ENCODE data around the gene IDH2. TPM values are rescaled to one million over a fixed set of nuclear protein-coding genes. Genes with fewer than 3 reads are reported as not detected.
"Not testable (repeated sequence)": the region's sequence is repeated elsewhere in the genome, so short reads cannot be mapped to it uniquely, and the experiment has no call there.

IDH2 gene
- polyA plus RNA-seq (2011; rRNA removed) (84.2 and 108 TPM in 2 replicates), polyA minus RNA-seq (2011; rRNA and poly(A)+ RNA removed) (108 and 132 TPM in 2 replicates)

- DNase-seq (ENCODE audit: low read depth, low spot score): peak; percentile 42
- Histone ChIP-seq H3K27ac (ENCODE audit: low read depth, low read length) (peak within 1 kb of the TSS; percentile 71), H3K4me3 (ENCODE audit: low read depth, low read length) (peak within 1 kb of the TSS; percentile 73), H3K27me3 (ENCODE audit: control insufficient read depth, insufficient read depth, low read length) (no peaks in the 10 kb centered on the region), H3K9me3 (ENCODE audit: control insufficient read depth, insufficient read depth, low read length) (no peaks in the 10 kb centered on the region; the same call in 1 of the 2 replicates)
- TF ChIP-seq CTCF (IDR thresholded peaks at IDR 0.05; ENCODE audit: low read depth, low read length): no peak
- CTCF ChIA-PET: interaction anchor here (2.7 kb wide), 1 partner anchor 119 kb away, joined by 12 read pairs; no protein-coding TSS in a partner anchor
- POLR2A ChIA-PET: interaction anchor here (0.6 to 1.6 kb wide), 5 partner anchors 11 to 146 kb away, joined by 3 to 7 read pairs (median 5); partner anchors contain the start of gene SEMA4B
These were observed at the start of gene IDH2 for GRCh38 chr15:90101969-90102890. TSS of gene IDH2 (minus strand) at chr15:90102468. CDS start at chr15:90102390, 78 bp downstream.

DNA sequence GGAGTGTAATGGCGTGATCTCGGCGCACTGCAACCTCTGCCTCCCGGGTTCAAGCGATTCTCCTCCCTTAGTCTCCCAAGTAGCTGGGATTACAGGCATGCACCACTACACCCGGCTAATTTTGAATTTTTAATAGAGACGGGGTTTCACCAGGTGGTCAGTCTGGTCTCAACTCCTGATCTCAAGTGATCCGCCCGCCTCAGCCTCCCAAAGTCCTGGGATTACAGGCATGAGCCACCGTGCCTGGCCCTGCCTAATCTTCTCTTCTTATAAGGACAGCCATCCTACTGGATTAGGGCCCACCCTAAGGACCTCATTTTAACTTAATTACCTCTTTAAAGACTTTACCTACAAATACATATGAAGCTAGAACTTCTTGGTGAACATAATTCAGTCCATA, 48.3 kb upstream of the IDH2 start:
- H3K27me3 ChIP-seq (ENCODE audit: control insufficient read depth, insufficient read depth, low read length); H3K4me3 ChIP-seq (ENCODE audit: low read depth, low read length); H3K9me3 ChIP-seq (ENCODE audit: control insufficient read depth, insufficient read depth, low read length); POLR2A ChIA-PET; DNase-seq (ENCODE audit: low read depth, low spot score); H3K27ac ChIP-seq (ENCODE audit: low read depth, low read length): not testable (repeated sequence)
- CTCF ChIA-PET: interaction anchor here (0.6 to 4.4 kb wide), 3 partner anchors 64 to 83 kb away, joined by 4 to 17 read pairs (median 9); partner anchors contain the start of genes CIB1 and GDPGP1

DNA sequence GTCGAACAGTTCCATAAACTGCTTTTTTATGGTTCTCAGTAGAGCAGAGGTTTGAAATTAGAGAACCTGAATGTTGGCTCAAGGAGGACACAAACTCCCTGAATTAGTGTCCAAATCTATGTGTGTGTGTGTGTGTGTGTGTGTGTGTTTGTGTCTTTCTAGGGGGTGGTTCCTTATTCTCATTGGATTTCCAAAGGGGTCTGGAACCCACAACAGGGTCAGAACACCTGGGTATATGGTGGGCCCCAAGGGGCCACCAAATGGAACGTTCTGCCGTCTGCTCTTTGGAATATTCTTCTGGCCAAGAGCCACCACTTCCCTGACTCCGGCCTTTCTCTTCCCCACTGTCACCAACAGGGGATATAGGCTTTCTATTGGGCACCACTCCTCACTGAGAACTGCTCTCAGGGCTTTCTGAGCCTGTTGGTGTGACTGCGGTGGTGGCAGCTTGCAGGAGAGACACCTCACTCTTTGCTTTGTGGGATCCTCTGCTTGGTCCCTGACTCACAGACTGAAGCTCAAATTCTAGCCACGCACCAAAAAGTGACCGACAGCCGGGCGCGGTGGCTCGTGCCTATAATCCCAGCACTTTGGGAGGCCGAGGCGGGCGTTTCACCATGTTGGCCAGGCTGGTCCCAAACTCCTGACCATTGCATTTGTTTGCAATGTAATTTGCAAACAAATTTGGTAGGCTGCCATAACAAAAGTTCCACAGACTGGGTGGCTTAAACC, 47.5 kb upstream of the IDH2 start:
- no peaks in the 10 kb centered on the region for H3K9me3 ChIP-seq (ENCODE audit: control insufficient read depth, insufficient read depth, low read length)
- no peak for DNase-seq (ENCODE audit: low read depth, low spot score)
- H3K4me3 ChIP-seq (ENCODE audit: low read depth, low read length): no peak overlapping the region
- H3K27me3 ChIP-seq (ENCODE audit: control insufficient read depth, insufficient read depth, low read length): no peaks in the 10 kb centered on the region
- no peak for TF ChIP-seq CTCF (IDR thresholded peaks at IDR 0.05; ENCODE audit: low read depth, low read length)
- peak overlapping the region; percentile 43 for H3K27ac ChIP-seq (ENCODE audit: low read depth, low read length)
- POLR2A ChIA-PET: interaction anchor here (0.9 kb wide), 1 partner anchor 47 kb away, joined by 3 read pairs; the partner anchor contains the start of gene IDH2
- CTCF ChIA-PET: interaction anchor here (0.6 to 4.4 kb wide), 5 partner anchors 14 to 83 kb away, joined by 3 to 17 read pairs (median 8); partner anchors contain the start of genes CIB1 and GDPGP1

GRCh38 chr15:90146198-90146761, 44.0 kb upstream of the IDH2 start:
- H3K4me3 ChIP-seq (ENCODE audit: low read depth, low read length); H3K9me3 ChIP-seq (ENCODE audit: control insufficient read depth, insufficient read depth, low read length); DNase-seq (ENCODE audit: low read depth, low spot score); H3K27me3 ChIP-seq (ENCODE audit: control insufficient read depth, insufficient read depth, low read length); H3K27ac ChIP-seq (ENCODE audit: low read depth, low read length); POLR2A ChIA-PET: not testable (repeated sequence)
- CTCF ChIA-PET: interaction anchor here (0.7 to 0.8 kb wide), 2 partner anchors 75 to 103 kb away, joined by 3 to 6 read pairs; partner anchors contain the start of gene TTLL13

GRCh38 chr15:90145761-90146160, 43.5 kb upstream of the IDH2 start:
- Histone ChIP-seq H3K4me3 (ENCODE audit: low read depth, low read length) (no peak overlapping the region), H3K9me3 (ENCODE audit: control insufficient read depth, insufficient read depth, low read length) (no peaks in the 10 kb centered on the region; the same call in 1 of the 2 replicates), H3K27me3 (ENCODE audit: control insufficient read depth, insufficient read depth, low read length) (no peaks in the 10 kb centered on the region), H3K27ac (ENCODE audit: low read depth, low read length) (no peak overlapping the region)
- ChIA-PET CTCF (interaction anchor here (0.8 kb wide), 1 partner anchor 75 kb away, joined by 6 read pairs; no protein-coding TSS in a partner anchor), POLR2A (no interaction called here)
- no peak for DNase-seq (ENCODE audit: low read depth, low spot score)
- TF ChIP-seq CTCF (IDR thresholded peaks at IDR 0.05; ENCODE audit: low read depth, low read length): no peak

Measured in AG04450 (cell line).